Mononuclear cell (primary cell): ENCODE measurements around the gene ITPR3. TPM values are rescaled to one million over a fixed set of nuclear protein-coding genes. Genes with fewer than 3 reads are reported as not detected.

Experiments
- H3K27me3 ChIP-seq: 2 replicates; pipeline ENCODE4 v1.6.0; 2011; ENCODE audit warnings: low read length, control low read depth; ENCODE audit not compliant: insufficient read depth
- H3K4me1 ChIP-seq: 2 replicates; pipeline ENCODE4 v1.5.1; 2011; ENCODE audit warnings: mild to moderate bottlenecking, low read length, control low read depth; ENCODE audit not compliant: insufficient read depth
- H3K4me3 ChIP-seq: 2 replicates; pipeline ENCODE4 v1.5.1; 2011; ENCODE audit warnings: mild to moderate bottlenecking, low read length, moderate library complexity
- H3K9me3 ChIP-seq: 2 replicates; pipeline ENCODE4 v1.5.1; 2011; ENCODE audit warnings: low read depth, mild to moderate bottlenecking, control low read depth, low read length
- total RNA-seq: library from RNA; depleted of rRNA; stranded (reverse); fragments of >200 nt; gene quantifications from one replicate; pipeline ENCODE4 v1.2.3, GENCODE V29; 2012

Gene ITPR3
- total RNA-seq, 1 donor = 13.6 TPM

GRCh38 chr6:33708516-33709204, 87.5 kb downstream of the ITPR3 start:
- H3K9me3 ChIP-seq = no peaks in the 10 kb centered on the region
- H3K27me3 ChIP-seq = no peaks in the 10 kb centered on the region
- no peak overlapping the region for H3K4me3 ChIP-seq
- peaks cover 22% of the 10 kb centered on the region for H3K4me1 ChIP-seq

- peaks cover 22% of the 10 kb centered on the region for H3K4me1 ChIP-seq
- no peaks in the 10 kb centered on the region for H3K9me3 ChIP-seq
- H3K27me3 ChIP-seq = no peaks in the 10 kb centered on the region
- no peak overlapping the region for H3K4me3 ChIP-seq
Observed at GRCh38 chr6:33709605-33710295, 88.6 kb downstream of the ITPR3 start.

- Histone ChIP-seq H3K27me3 (no peaks in the 10 kb centered on the region), H3K4me3 (peak overlapping the region; percentile 89), H3K9me3 (no peaks in the 10 kb centered on the region), H3K4me1 (peaks cover 22% of the 10 kb centered on the region)
Observed at GRCh38 chr6:33710296-33711121, 89.4 kb downstream of the ITPR3 start.

GRCh38 chr6:33711140-33712129, 90.3 kb downstream of the ITPR3 start, which contains the start of gene UQCC2:
Gene UQCC2, minus strand, starts transcription at chr6:33711700. Its CDS starts 14 bp downstream, at chr6:33711686.
- Histone ChIP-seq H3K4me3 (peak within 1 kb of the TSS; percentile 89), H3K4me1 (peaks cover 22% of the 10 kb centered on the region), H3K9me3 (no peaks in the 10 kb centered on the region), H3K27me3 (no peaks in the 10 kb centered on the region)

GRCh38 chr6:33712914-33713313, 91.8 kb downstream of the ITPR3 start:
- Histone ChIP-seq H3K27me3 (no peaks in the 10 kb centered on the region), H3K4me3 (no peak overlapping the region), H3K4me1 (peaks cover 22% of the 10 kb centered on the region), H3K9me3 (no peaks in the 10 kb centered on the region)

- Histone ChIP-seq H3K4me3 (no peak overlapping the region), H3K9me3 (no peaks in the 10 kb centered on the region), H3K27me3 (no peaks in the 10 kb centered on the region), H3K4me1 (peaks cover 19% of the 10 kb centered on the region)
Observed at GRCh38 chr6:33713786-33714185, 92.7 kb downstream of the ITPR3 start.

- H3K9me3 ChIP-seq = no peaks in the 10 kb centered on the region
Observed at GRCh38 chr6:33714385-33715040, 93.4 kb downstream of the ITPR3 start.

GRCh38 chr6:33716379-33716778, 95.3 kb downstream of the ITPR3 start:
- peaks cover 5% of the 10 kb centered on the region for H3K4me1 ChIP-seq
- no peaks in the 10 kb centered on the region for H3K27me3 ChIP-seq
- no peak overlapping the region for H3K4me3 ChIP-seq
- no peaks in the 10 kb centered on the region for H3K9me3 ChIP-seq

More at GRCh38 chr6:33714385-33715040, 93.4 kb downstream of the ITPR3 start:
- Histone ChIP-seq H3K4me3 (no peak overlapping the region), H3K4me1 (peaks cover 19% of the 10 kb centered on the region), H3K27me3 (no peaks in the 10 kb centered on the region)

GRCh38 chr6:33716890-33717632, 95.9 kb downstream of the ITPR3 start:
- H3K9me3 ChIP-seq = no peaks in the 10 kb centered on the region
- H3K27me3 ChIP-seq = no peaks in the 10 kb centered on the region
- peaks cover 2% of the 10 kb centered on the region for H3K4me1 ChIP-seq
- H3K4me3 ChIP-seq = no peak overlapping the region

GRCh38 chr6:33717934-33718455, 96.9 kb downstream of the ITPR3 start:
- Histone ChIP-seq H3K4me1 (no peaks in the 10 kb centered on the region), H3K9me3 (no peaks in the 10 kb centered on the region), H3K4me3 (no peak overlapping the region), H3K27me3 (no peaks in the 10 kb centered on the region)

- Histone ChIP-seq H3K9me3 (no peaks in the 10 kb centered on the region), H3K4me1 (no peaks in the 10 kb centered on the region), H3K27me3 (no peaks in the 10 kb centered on the region), H3K4me3 (no peak overlapping the region)
Observed at GRCh38 chr6:33718713-33719112, 97.6 kb downstream of the ITPR3 start.

GRCh38 chr6:33719326-33719987, 98.3 kb downstream of the ITPR3 start:
- Histone ChIP-seq H3K4me1 (no peaks in the 10 kb centered on the region), H3K27me3 (no peaks in the 10 kb centered on the region), H3K4me3 (no peak overlapping the region), H3K9me3 (no peaks in the 10 kb centered on the region)

GRCh38 chr6:33720998-33721397, 99.9 kb downstream of the ITPR3 start:
- H3K4me1 ChIP-seq = no peaks in the 10 kb centered on the region
- no peak overlapping the region for H3K4me3 ChIP-seq
- no peaks in the 10 kb centered on the region for H3K9me3 ChIP-seq
- H3K27me3 ChIP-seq = no peaks in the 10 kb centered on the region
